Thoracic aorta (tissue), 2 donors: ENCODE data around the gene MYO10. TPM values are rescaled to one million over a fixed set of nuclear protein-coding genes. Genes with fewer than 3 reads are reported as not detected.

Experiments used
- ATAC-seq: fragments of 150-250 bp; one replicate; pipeline ENCODE4 v1.8.0; 2017; ENCODE audit warnings: low read depth; ENCODE audit not compliant: insufficient number of reproducible peaks, low FRiP score
- DNase-seq: peaks from one replicate; pipeline ENCODE4 v3.0.0-alpha.2; 2020; ENCODE audit warnings: low spot score
- H3K27ac ChIP-seq, 2 donors: fragments of 200-600 bp; sonication (generic); 1 replicate in 1 of 2; 2 replicates in 1 of 2; pipeline ENCODE4 v1.5.1; 2016; ENCODE audit warnings: mild to moderate bottlenecking in 2 of 2, moderate library complexity in 2 of 2
- H3K27me3 ChIP-seq: fragments of 200-600 bp; sonication (generic); replicated peaks from 2 replicates; pipeline ENCODE4 v1.6.0; 2016; ENCODE audit warnings: mild to moderate bottlenecking; ENCODE audit not compliant: insufficient read depth
- H3K36me3 ChIP-seq: fragments of 200-600 bp; sonication (generic); one replicate; pipeline ENCODE4 v1.5.1; 2016
- H3K4me1 ChIP-seq, 2 donors: fragments of 200-600 bp; sonication (generic); 1 replicate in 1 of 2; 2 replicates in 1 of 2; pipeline versions ENCODE4 v1.5.1 to v1.6.0; 2016; ENCODE audit warnings: low read depth in 2 of 2, mild to moderate bottlenecking in 1 of 2; ENCODE audit not compliant: control insufficient read depth in 1 of 2
- H3K4me3 ChIP-seq: fragments of 200-600 bp; sonication (generic); 2 replicates; pipeline ENCODE4 v1.5.1; 2016; ENCODE audit warnings: mild to moderate bottlenecking
- H3K9me3 ChIP-seq: fragments of 200-600 bp; sonication (generic); 2 replicates; pipeline ENCODE4 v1.5.1; 2016
- total RNA-seq, 2 donors: library from RNA; depleted of rRNA; stranded (reverse); fragments of >200 nt; gene quantifications; one replicate each; pipeline versions ENCODE4 v1.1.0 to v1.2.3, GENCODE V29; 2016
- TF ChIP-seq, protein P1 (sequence below): fragments of 200-600 bp; sonication (generic); IDR thresholded peaks from one replicate; pipeline ENCODE4 v1.5.1; 2019; ENCODE audit warnings: antibody characterized with exemption

Gene MYO10
- total RNA-seq, 2 donors from 2014 or later = 11.4 to 41.7 TPM

- Histone ChIP-seq H3K4me1 (peaks cover 17% of the 10 kb centered on the region in 2 donors), H3K4me3 (no peak overlapping the region), H3K36me3 (no peaks in the 10 kb centered on the region), H3K27ac (no peak overlapping the region), H3K27me3 (no peaks in the 10 kb centered on the region), H3K9me3 (no peaks in the 10 kb centered on the region)
- TF ChIP-seq, protein P1, sequence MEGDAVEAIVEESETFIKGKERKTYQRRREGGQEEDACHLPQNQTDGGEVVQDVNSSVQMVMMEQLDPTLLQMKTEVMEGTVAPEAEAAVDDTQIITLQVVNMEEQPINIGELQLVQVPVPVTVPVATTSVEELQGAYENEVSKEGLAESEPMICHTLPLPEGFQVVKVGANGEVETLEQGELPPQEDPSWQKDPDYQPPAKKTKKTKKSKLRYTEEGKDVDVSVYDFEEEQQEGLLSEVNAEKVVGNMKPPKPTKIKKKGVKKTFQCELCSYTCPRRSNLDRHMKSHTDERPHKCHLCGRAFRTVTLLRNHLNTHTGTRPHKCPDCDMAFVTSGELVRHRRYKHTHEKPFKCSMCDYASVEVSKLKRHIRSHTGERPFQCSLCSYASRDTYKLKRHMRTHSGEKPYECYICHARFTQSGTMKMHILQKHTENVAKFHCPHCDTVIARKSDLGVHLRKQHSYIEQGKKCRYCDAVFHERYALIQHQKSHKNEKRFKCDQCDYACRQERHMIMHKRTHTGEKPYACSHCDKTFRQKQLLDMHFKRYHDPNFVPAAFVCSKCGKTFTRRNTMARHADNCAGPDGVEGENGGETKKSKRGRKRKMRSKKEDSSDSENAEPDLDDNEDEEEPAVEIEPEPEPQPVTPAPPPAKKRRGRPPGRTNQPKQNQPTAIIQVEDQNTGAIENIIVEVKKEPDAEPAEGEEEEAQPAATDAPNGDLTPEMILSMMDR = no peak
- DNase-seq (no peak), ATAC-seq (no peak)
Observed at GRCh38 chr5:16888694-16889124, 47.4 kb downstream of the MYO10 start.

DNA sequence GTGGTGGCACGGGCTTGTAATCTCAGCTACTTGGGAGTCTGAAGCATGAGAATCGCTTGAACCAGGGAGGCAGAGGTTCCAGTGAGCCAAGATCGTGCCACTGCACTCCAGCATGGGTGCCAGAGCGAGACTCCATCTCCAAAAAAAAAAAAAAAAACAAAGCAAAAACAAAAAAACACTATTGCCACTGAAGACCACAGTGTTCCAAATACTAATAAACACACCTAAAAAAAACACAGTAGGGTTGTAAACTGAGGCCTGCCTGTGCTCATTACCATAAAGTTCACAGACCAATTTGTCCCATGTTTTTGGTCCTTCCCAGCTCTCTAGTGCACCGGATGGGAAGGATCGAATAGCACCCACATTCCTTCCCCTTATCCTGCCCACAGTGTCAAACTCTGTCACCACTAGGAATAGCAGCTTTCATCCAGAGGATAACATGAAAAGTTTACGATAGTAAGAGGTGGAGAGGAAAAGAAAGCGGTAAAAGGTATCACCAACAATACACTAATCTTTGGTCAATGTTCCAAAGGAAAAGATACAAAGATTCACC lies 49.2 kb downstream of the MYO10 start:
- DNase-seq = no peak
- H3K27ac ChIP-seq = peak overlapping the region; percentile 61 to 80
- H3K36me3 ChIP-seq = no peaks in the 10 kb centered on the region
- no peak overlapping the region for H3K4me3 ChIP-seq
- H3K4me1 ChIP-seq = peaks cover 17% of the 10 kb centered on the region in 2 donors
- no peak for ATAC-seq
- no peaks in the 10 kb centered on the region for H3K9me3 ChIP-seq
- TF ChIP-seq, protein P1 = no peak
- no peaks in the 10 kb centered on the region for H3K27me3 ChIP-seq

DNA sequence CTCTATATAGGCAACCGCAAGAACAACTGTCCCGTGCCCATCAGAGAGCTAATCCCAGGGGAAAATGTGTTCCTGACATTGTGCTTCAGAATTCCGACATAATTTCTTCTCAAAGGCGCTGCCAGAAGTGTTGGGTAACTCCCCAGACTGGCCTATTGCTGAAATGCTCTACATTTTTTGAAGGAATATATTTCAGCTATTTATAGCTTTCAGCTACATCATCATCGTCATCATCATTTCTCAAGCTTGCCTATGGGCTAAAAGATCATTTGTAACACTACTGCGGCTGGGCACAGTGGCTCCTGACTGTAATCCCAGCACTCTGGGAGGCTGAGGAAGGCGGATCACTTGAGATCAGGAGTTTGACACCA lies 49.7 kb downstream of the MYO10 start:
- no peak for DNase-seq
- peaks cover 17% of the 10 kb centered on the region in 2 donors for H3K4me1 ChIP-seq
- H3K4me3 ChIP-seq = no peak overlapping the region
- H3K27ac ChIP-seq = peak overlapping the region; percentile 61 to 80
- no peaks in the 10 kb centered on the region for H3K36me3 ChIP-seq
- ATAC-seq = peak; percentile 88
- H3K9me3 ChIP-seq = no peaks in the 10 kb centered on the region
- no peaks in the 10 kb centered on the region for H3K27me3 ChIP-seq
- TF ChIP-seq, protein P1 = no peak

GRCh38 chr5:16885635-16886365 lies 50.3 kb downstream of the MYO10 start:
- TF ChIP-seq, protein P1 = no peak
- no peak overlapping the region for H3K4me3 ChIP-seq
- peaks cover 17% of the 10 kb centered on the region in 2 donors for H3K4me1 ChIP-seq
- DNase-seq (no peak), ATAC-seq (peak; percentile 44)
- H3K27ac ChIP-seq = peak overlapping the region; percentile 45 to 80
- no peaks in the 10 kb centered on the region for H3K27me3 ChIP-seq
- no peaks in the 10 kb centered on the region for H3K9me3 ChIP-seq
- no peaks in the 10 kb centered on the region for H3K36me3 ChIP-seq

- no peaks in the 10 kb centered on the region for H3K27me3 ChIP-seq
- DNase-seq = no peak
- H3K36me3 ChIP-seq = no peaks in the 10 kb centered on the region
- no peak for ATAC-seq
- TF ChIP-seq, protein P1 = no peak
- H3K27ac ChIP-seq = peak overlapping the region in 1 of 2 donors; percentile 80
- no peak overlapping the region for H3K4me3 ChIP-seq
- H3K4me1 ChIP-seq = peaks cover 14 to 16% of the 10 kb centered on the region in 2 donors
- no peaks in the 10 kb centered on the region for H3K9me3 ChIP-seq
Observed at GRCh38 chr5:16884595-16884994, 51.5 kb downstream of the MYO10 start.
